Activated T-cell treated with anti-CD3 and anti-CD28 coated beads for 48 hours (primary cell): ENCODE data around the gene NUCKS1.
"Not testable (repeated sequence)": the region's sequence is repeated elsewhere in the genome, so short reads cannot be mapped to it uniquely, and the experiment has no call there.

ENCODE experiments used
- DNase-seq: peaks from one replicate; pipeline ENCODE4 v3.0.0-alpha.2; 2020; ENCODE audit warnings: low read depth

The NUCKS1 gene

GRCh38 chr1:205729945-205730610 lies 19.9 kb downstream of the NUCKS1 start:
- DNase-seq: no peak

- DNase-seq: no peak
These were observed 23.3 kb downstream of the NUCKS1 start for GRCh38 chr1:205726619-205727125.

- no peak for DNase-seq
These were observed 24.5 kb downstream of the NUCKS1 start for GRCh38 chr1:205725514-205725913.

GRCh38 chr1:205720740-205721139 lies 29.2 kb downstream of the NUCKS1 start:
- DNase-seq: not testable (repeated sequence)

GRCh38 chr1:205719762-205720161 lies 30.2 kb downstream of the NUCKS1 start:
- no peak for DNase-seq

GRCh38 chr1:205719015-205719414 lies 31.0 kb downstream of the NUCKS1 start:
- no peak for DNase-seq

- DNase-seq: no peak
These were observed 33.4 kb downstream of the NUCKS1 start for GRCh38 chr1:205716371-205717132.

- DNase-seq: no peak
These were observed 34.4 kb downstream of the NUCKS1 start for GRCh38 chr1:205715628-205716027.

- no peak for DNase-seq
These were observed 35.1 kb downstream of the NUCKS1 start for GRCh38 chr1:205714906-205715246.

GRCh38 chr1:205714190-205714905 lies 35.6 kb downstream of the NUCKS1 start:
- no peak for DNase-seq

- peak; percentile 11 for DNase-seq
These were observed 38.6 kb downstream of the NUCKS1 start for GRCh38 chr1:205711105-205712048.

GRCh38 chr1:205710201-205711062 lies 39.5 kb downstream of the NUCKS1 start:
- DNase-seq: no peak

GRCh38 chr1:205709640-205710039 lies 40.3 kb downstream of the NUCKS1 start:
- DNase-seq: no peak

GRCh38 chr1:205709059-205709398 lies 41.0 kb downstream of the NUCKS1 start:
- no peak for DNase-seq

- DNase-seq: no peak
These were observed 43.1 kb downstream of the NUCKS1 start for GRCh38 chr1:205706601-205707502.

- no peak for DNase-seq
These were observed 45.1 kb downstream of the NUCKS1 start for GRCh38 chr1:205704903-205705302.

- no peak for DNase-seq
These were observed 46.9 kb downstream of the NUCKS1 start for GRCh38 chr1:205703072-205703471.

- no peak for DNase-seq
These were observed 48.1 kb downstream of the NUCKS1 start for GRCh38 chr1:205701891-205702290.

GRCh38 chr1:205701420-205701819 lies 48.6 kb downstream of the NUCKS1 start:
- DNase-seq: no peak
